Stimulated activated CD8-positive, alpha-beta memory T cell treated with anti-CD3 and anti-CD28 coated beads, Interleukin-4, amount 100 ng/mL, for 24 hours (primary cell): ENCODE measurements around the gene AKAP8L.
"Not testable (repeated sequence)": the region's sequence is repeated elsewhere in the genome, so short reads cannot be mapped to it uniquely, and the experiment has no call there.

Experiments
- DNase-seq: peaks from one replicate; pipeline ENCODE4 v3.0.0-alpha.2; 2020; ENCODE audit warnings: low read depth

AKAP8L gene

GRCh38 chr19:15379083-15379998, 39.4 kb downstream of the AKAP8L start, which contains the start of gene AKAP8:
Gene AKAP8, minus strand, starts transcription at chr19:15379787. Its CDS starts 56 bp downstream, at chr19:15379731.
- peak; percentile 96 for DNase-seq

GRCh38 chr19:15378534-15379082, 40.2 kb downstream of the AKAP8L start:
- peak; percentile 36 for DNase-seq

- DNase-seq, result no peak
Measured at GRCh38 chr19:15374796-15375440, 43.9 kb downstream of the AKAP8L start.

- DNase-seq, result no peak
Measured at GRCh38 chr19:15374105-15374651, 44.6 kb downstream of the AKAP8L start.

GRCh38 chr19:15373644-15374043, 45.1 kb downstream of the AKAP8L start:
- no peak for DNase-seq

GRCh38 chr19:15372891-15373301, 45.9 kb downstream of the AKAP8L start:
- no peak for DNase-seq

GRCh38 chr19:15372470-15372869, 46.3 kb downstream of the AKAP8L start:
- no peak for DNase-seq

GRCh38 chr19:15371786-15372380, 46.9 kb downstream of the AKAP8L start:
- no peak for DNase-seq

GRCh38 chr19:15371119-15371518, 47.7 kb downstream of the AKAP8L start:
- no peak for DNase-seq

GRCh38 chr19:15369594-15369891, 49.2 kb downstream of the AKAP8L start:
- no peak for DNase-seq

GRCh38 chr19:15368798-15369593, 49.8 kb downstream of the AKAP8L start:
- no peak for DNase-seq

GRCh38 chr19:15368051-15368632, 50.6 kb downstream of the AKAP8L start:
- no peak for DNase-seq

GRCh38 chr19:15367439-15367838, 51.3 kb downstream of the AKAP8L start:
- DNase-seq, result no peak

GRCh38 chr19:15365264-15365663, 53.5 kb downstream of the AKAP8L start:
- DNase-seq, result no peak

GRCh38 chr19:15363791-15364190, 55.0 kb downstream of the AKAP8L start:
- DNase-seq, result not testable (repeated sequence)

GRCh38 chr19:15363048-15363447, 55.7 kb downstream of the AKAP8L start:
- not testable (repeated sequence) for DNase-seq

- not testable (repeated sequence) for DNase-seq
Measured at GRCh38 chr19:15360015-15360414, 58.8 kb downstream of the AKAP8L start.

GRCh38 chr19:15358918-15359317, 59.9 kb downstream of the AKAP8L start:
- DNase-seq, result no peak

- DNase-seq, result no peak
Measured at GRCh38 chr19:15357906-15358305, 60.9 kb downstream of the AKAP8L start.

GRCh38 chr19:15354566-15355296, 64.1 kb downstream of the AKAP8L start:
- no peak for DNase-seq
